HEK293 (cell line): ENCODE data around the gene CISH.

Experiments
- CTCF ChIA-PET: fragments of 350-600 bp; formaldehyde crosslinking; extraction: SDS; loops from one replicate; lab custom pipeline; 2021; ENCODE audit warnings: antibody characterized with exemption; lab: Yijun Ruan, JAX
- POLR2A ChIA-PET: fragments of 300-600 bp; formaldehyde crosslinking; extraction: SDS; loops from one replicate; lab custom pipeline; 2020; ENCODE audit warnings: antibody characterized with exemption, inconsistent platforms; lab: Yijun Ruan, JAX
- H3K27ac ChIP-seq: fragments of 200-500 bp; sonication (Bioruptor generic); 2 replicates; pipeline ENCODE4 v1.5.1; 2014; ENCODE audit warnings: low read depth, low read length, control low read depth, inconsistent platforms; ENCODE audit errors: extremely low read depth
- H3K36me3 ChIP-seq, 2 experiments: fragments of 200-500 bp in 1 of 2; sonication (Bioruptor generic) in 1 of 2; 1 replicate in 1 of 2; 2 replicates in 1 of 2; pipeline ENCODE4 v1.5.1; 2014 to 2017; ENCODE audit warnings: inconsistent platforms in 2 of 2, low read length in 2 of 2; ENCODE audit not compliant: control insufficient read depth in 2 of 2, insufficient read depth in 1 of 2
- H3K4me1 ChIP-seq: fragments of 200-500 bp; sonication (Bioruptor generic); 2 replicates; pipeline ENCODE4 v1.5.1; 2014; ENCODE audit warnings: mild to moderate bottlenecking, low read length, inconsistent platforms; ENCODE audit not compliant: control insufficient read depth, insufficient read depth
- H3K4me3 ChIP-seq: 2 replicates; pipeline ENCODE4 v1.5.1; 2011; ENCODE audit warnings: low read depth, mild to moderate bottlenecking, control low read depth, low read length, moderate library complexity
- H3K9me3 ChIP-seq: fragments of 200-500 bp; sonication (Bioruptor generic); 2 replicates; pipeline ENCODE4 v1.5.1; 2014; ENCODE audit warnings: low read depth, low read length, inconsistent platforms; ENCODE audit not compliant: control insufficient read depth, insufficient read depth
- FEZF1 ChIP-seq: fragments of 450-650 bp; formaldehyde crosslinking; IDR thresholded peaks from 2 replicates; pipeline ENCODE4 v1.5.1; 2016; ENCODE audit warnings: missing biosample characterization, missing genetic modification characterization
- GLIS1 ChIP-seq: fragments of 450-650 bp; formaldehyde crosslinking; IDR thresholded peaks from 2 replicates; pipeline ENCODE4 v1.5.1; 2016; ENCODE audit warnings: missing biosample characterization, missing genetic modification characterization
- HOXC10 ChIP-seq: sonication (generic); formaldehyde crosslinking; IDR thresholded peaks from 2 replicates; pipeline ENCODE4 v1.8.1; 2023; ENCODE audit warnings: mild to moderate bottlenecking, missing genetic modification reagents
- KLF1 ChIP-seq: fragments of 450-650 bp; formaldehyde crosslinking; IDR thresholded peaks from 2 replicates; pipeline ENCODE4 v1.5.1; 2016; ENCODE audit warnings: missing biosample characterization, missing genetic modification characterization
- KLF8 ChIP-seq: fragments of 450-650 bp; formaldehyde crosslinking; IDR thresholded peaks from 2 replicates; pipeline ENCODE4 v1.5.1; 2016; ENCODE audit warnings: missing biosample characterization, missing genetic modification characterization
- ZFHX2 ChIP-seq: fragments of 450-650 bp; formaldehyde crosslinking; conservative IDR thresholded peaks from 2 replicates; pipeline ENCODE4 v1.5.1; 2016; ENCODE audit warnings: missing biosample characterization, missing genetic modification characterization
- ZNF202 ChIP-seq: fragments of 450-650 bp; formaldehyde crosslinking; IDR thresholded peaks from 2 replicates; pipeline ENCODE4 v1.5.1; 2016; ENCODE audit warnings: missing biosample characterization, missing genetic modification characterization, borderline replicate concordance
- ZNF302 ChIP-seq: fragments of 450-650 bp; formaldehyde crosslinking; IDR thresholded peaks from 2 replicates; pipeline ENCODE4 v1.5.1; 2016; ENCODE audit warnings: missing biosample characterization, missing genetic modification characterization, low read depth
- ZNF658 ChIP-seq: fragments of 450-650 bp; formaldehyde crosslinking; IDR thresholded peaks from 2 replicates; pipeline ENCODE4; 2016; ENCODE audit warnings: missing biosample characterization, missing genetic modification characterization
- ZNF660 ChIP-seq: fragments of 450-650 bp; IDR thresholded peaks from 2 replicates; pipeline ENCODE4 v1.5.1; 2018; ENCODE audit warnings: missing biosample characterization, mild to moderate bottlenecking, missing genetic modification characterization
- TF ChIP-seq, protein P1 (sequence below): fragments of 450-650 bp; formaldehyde crosslinking; conservative IDR thresholded peaks from 2 replicates; pipeline ENCODE4 v1.5.1; 2016; ENCODE audit warnings: low read depth, missing biosample characterization, missing genetic modification characterization
- TF ChIP-seq, protein P2 (sequence below): fragments of 450-650 bp; formaldehyde crosslinking; IDR thresholded peaks from 2 replicates; pipeline ENCODE4 v1.5.1; 2016; ENCODE audit warnings: missing biosample characterization, missing genetic modification characterization
- TF ChIP-seq, protein P3 (sequence below): fragments of 450-650 bp; formaldehyde crosslinking; IDR thresholded peaks from 2 replicates; pipeline ENCODE4 v1.5.1; 2016; ENCODE audit warnings: missing biosample characterization, missing genetic modification characterization
- TF ChIP-seq, protein P4 (sequence below): fragments of 450-650 bp; formaldehyde crosslinking; IDR thresholded peaks from 2 replicates; pipeline ENCODE4 v1.5.1; 2017; ENCODE audit warnings: missing biosample characterization, missing genetic modification characterization

Gene CISH

DNA sequence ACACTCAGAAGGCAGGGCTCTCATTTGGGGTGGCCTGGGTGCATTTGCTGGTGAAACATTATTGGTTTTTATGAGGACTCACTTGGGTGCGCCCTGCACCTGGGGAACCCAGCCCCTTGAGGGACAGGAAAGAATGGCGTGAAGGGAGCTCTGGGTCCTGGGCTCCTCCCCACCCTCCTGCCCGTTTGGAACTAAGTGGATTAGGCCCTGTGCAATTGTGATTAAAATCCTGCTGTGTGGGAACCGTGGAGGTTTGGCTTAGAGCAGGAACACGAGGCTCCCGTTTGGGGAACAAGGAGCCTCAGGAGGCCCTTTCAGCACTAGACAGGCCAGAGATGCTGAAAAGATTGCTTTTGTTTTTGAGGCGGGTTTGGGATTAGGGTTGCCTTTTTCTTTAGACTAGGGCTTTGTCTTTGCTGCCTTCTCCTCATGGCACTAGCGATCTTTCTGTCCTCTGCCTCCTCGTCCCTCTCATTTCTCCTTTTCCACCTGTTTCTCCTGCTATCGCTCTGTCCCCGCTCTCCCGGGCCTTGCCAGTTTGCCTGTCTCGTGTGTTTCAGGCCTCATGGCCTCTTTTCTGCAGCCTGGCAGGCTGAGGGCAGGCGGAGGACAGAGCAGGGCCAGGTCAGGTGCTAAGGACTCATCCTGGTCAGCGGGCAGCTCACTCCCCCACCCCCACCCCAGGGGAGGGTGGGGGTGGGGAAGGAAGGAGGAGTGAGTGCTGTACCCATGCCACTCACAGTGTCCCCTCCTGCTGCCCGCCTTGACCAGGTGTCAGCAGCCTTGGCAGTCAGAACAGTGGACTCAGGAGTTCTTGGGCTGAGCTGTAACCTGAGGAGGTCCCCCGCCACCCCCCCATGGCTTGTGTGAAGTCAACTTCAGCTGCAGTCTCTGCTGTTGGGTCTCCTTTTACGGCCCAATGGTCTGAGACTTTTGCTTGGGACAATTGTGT is 13.9 kb upstream of the CISH start (continued):
- TF ChIP-seq ZNF302 (no peak), KLF1 (tag by site-specific recombination) (no peak), GLIS1 (no peak), HOXC10 (CRISPR knock-in tag) (no peak)
- TF ChIP-seq, protein P1, sequence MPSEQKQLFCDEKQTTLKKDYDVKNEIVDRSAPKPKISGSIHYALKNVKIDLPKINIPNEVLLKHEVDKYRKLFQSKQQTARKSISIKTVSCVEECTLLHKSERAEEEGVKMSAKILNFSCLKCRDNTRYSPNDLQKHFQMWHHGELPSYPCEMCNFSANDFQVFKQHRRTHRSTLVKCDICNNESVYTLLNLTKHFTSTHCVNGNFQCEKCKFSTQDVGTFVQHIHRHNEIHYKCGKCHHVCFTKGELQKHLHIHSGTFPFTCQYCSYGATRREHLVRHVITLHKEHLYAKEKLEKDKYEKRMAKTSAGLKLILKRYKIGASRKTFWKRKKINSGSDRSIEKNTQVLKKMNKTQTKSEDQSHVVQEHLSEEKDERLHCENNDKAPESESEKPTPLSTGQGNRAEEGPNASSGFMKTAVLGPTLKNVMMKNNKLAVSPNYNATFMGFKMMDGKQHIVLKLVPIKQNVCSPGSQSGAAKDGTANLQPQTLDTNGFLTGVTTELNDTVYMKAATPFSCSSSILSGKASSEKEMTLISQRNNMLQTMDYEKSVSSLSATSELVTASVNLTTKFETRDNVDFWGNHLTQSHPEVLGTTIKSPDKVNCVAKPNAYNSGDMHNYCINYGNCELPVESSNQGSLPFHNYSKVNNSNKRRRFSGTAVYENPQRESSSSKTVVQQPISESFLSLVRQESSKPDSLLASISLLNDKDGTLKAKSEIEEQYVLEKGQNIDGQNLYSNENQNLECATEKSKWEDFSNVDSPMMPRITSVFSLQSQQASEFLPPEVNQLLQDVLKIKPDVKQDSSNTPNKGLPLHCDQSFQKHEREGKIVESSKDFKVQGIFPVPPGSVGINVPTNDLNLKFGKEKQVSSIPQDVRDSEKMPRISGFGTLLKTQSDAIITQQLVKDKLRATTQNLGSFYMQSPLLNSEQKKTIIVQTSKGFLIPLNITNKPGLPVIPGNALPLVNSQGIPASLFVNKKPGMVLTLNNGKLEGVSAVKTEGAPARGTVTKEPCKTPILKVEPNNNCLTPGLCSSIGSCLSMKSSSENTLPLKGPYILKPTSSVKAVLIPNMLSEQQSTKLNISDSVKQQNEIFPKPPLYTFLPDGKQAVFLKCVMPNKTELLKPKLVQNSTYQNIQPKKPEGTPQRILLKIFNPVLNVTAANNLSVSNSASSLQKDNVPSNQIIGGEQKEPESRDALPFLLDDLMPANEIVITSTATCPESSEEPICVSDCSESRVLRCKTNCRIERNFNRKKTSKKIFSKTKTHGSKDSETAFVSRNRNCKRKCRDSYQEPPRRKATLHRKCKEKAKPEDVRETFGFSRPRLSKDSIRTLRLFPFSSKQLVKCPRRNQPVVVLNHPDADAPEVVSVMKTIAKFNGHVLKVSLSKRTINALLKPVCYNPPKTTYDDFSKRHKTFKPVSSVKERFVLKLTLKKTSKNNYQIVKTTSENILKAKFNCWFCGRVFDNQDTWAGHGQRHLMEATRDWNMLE (tag by site-specific recombination): no peak

DNA sequence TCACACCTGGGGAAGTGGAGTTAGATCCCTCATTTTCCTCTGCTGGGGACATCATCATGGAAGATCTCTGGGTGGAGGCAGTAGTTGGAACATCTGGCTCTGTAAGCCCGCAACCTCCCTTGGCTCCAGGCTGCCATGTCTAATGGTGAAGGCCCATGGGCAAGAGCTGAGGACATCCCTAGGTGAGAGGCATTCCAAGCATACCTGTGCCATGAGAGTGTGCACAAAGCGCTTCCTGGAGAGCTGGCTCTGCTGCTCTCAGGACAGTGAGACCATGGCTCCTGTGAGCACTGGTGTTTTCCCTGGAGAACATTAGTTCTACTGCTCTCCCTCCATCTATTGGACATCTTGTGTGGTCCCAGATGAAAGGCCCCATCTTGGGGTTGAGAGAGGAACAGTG is 13.1 kb upstream of the CISH start:
- POLR2A ChIA-PET: no interaction called here
- no peak overlapping the region for H3K4me3 ChIP-seq
- TF ChIP-seq KLF8 (tag by site-specific recombination) (no peak), ZNF660 (tag by site-specific recombination) (no peak), ZNF658 (tag by site-specific recombination) (no peak), ZNF202 (tag by site-specific recombination) (no peak)
- TF ChIP-seq, protein P2, sequence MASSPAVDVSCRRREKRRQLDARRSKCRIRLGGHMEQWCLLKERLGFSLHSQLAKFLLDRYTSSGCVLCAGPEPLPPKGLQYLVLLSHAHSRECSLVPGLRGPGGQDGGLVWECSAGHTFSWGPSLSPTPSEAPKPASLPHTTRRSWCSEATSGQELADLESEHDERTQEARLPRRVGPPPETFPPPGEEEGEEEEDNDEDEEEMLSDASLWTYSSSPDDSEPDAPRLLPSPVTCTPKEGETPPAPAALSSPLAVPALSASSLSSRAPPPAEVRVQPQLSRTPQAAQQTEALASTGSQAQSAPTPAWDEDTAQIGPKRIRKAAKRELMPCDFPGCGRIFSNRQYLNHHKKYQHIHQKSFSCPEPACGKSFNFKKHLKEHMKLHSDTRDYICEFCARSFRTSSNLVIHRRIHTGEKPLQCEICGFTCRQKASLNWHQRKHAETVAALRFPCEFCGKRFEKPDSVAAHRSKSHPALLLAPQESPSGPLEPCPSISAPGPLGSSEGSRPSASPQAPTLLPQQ (tag by site-specific recombination): no peak
- TF ChIP-seq, protein P3, sequence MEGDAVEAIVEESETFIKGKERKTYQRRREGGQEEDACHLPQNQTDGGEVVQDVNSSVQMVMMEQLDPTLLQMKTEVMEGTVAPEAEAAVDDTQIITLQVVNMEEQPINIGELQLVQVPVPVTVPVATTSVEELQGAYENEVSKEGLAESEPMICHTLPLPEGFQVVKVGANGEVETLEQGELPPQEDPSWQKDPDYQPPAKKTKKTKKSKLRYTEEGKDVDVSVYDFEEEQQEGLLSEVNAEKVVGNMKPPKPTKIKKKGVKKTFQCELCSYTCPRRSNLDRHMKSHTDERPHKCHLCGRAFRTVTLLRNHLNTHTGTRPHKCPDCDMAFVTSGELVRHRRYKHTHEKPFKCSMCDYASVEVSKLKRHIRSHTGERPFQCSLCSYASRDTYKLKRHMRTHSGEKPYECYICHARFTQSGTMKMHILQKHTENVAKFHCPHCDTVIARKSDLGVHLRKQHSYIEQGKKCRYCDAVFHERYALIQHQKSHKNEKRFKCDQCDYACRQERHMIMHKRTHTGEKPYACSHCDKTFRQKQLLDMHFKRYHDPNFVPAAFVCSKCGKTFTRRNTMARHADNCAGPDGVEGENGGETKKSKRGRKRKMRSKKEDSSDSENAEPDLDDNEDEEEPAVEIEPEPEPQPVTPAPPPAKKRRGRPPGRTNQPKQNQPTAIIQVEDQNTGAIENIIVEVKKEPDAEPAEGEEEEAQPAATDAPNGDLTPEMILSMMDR: no peak
- TF ChIP-seq, all 188 proteins: peak for 0
- Histone ChIP-seq H3K36me3 (peaks cover 0 to 34% of the 10 kb centered on the region in 2 experiments; a peak in 1 of 3 replicates), H3K4me1 (no peaks in the 10 kb centered on the region), H3K9me3 (no peaks in the 10 kb centered on the region), H3K27ac (no peak overlapping the region)
- CTCF ChIA-PET: interaction anchor here (1.8 kb wide), 1 partner anchor 28 kb away, joined by 7 read pairs; no protein-coding TSS in a partner anchor

DNA sequence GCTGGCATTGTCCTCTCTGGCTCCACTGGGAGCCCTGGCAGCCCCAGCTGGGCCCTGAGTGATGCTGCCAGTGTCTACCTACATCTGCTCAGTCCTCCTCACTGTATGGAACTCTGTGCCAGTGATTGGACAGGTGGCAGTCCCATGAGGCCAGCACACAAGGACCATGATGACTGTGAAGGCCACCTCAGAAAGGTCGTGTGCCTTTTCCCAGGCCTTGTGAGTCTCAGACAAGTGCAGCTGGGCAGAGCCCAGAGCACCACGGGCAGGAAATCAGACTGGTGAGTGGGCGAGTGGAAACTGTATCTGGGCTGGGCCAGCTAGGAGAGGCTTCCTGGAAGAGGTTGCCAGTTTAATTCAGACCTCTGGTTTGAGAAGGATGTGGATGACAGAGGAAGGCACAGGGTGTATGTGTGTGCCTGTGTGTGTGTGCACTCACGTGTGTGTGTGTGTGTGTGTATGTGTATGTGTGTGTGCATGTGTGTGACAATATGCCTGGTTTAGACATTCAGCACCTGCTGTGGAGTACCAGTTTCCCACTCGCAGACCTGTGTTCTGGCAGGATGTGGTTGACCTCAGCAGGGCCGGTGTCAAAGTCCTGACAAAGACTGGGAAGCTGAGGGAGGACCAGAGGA is 12.4 kb upstream of the CISH start:
- no peak overlapping the region for H3K27ac ChIP-seq
- CTCF ChIA-PET: interaction anchor here (1.2 to 1.8 kb wide), 3 partner anchors 29 to 52 kb away, joined by 5 to 7 read pairs (median 6); no protein-coding TSS in a partner anchor
- no peak for TF ChIP-seq FEZF1 (tag by site-specific recombination)
- TF ChIP-seq ZFHX2: peak; percentile 55
- TF ChIP-seq, protein P4, sequence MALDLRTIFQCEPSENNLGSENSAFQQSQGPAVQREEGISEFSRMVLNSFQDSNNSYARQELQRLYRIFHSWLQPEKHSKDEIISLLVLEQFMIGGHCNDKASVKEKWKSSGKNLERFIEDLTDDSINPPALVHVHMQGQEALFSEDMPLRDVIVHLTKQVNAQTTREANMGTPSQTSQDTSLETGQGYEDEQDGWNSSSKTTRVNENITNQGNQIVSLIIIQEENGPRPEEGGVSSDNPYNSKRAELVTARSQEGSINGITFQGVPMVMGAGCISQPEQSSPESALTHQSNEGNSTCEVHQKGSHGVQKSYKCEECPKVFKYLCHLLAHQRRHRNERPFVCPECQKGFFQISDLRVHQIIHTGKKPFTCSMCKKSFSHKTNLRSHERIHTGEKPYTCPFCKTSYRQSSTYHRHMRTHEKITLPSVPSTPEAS: peak; percentile 95
- no peak overlapping the region for H3K4me3 ChIP-seq
- POLR2A ChIA-PET: no interaction called here
- peaks cover 0 to 34% of the 10 kb centered on the region in 2 experiments; a peak in 1 of 3 replicates for H3K36me3 ChIP-seq
- no peaks in the 10 kb centered on the region for H3K4me1 ChIP-seq
- no peaks in the 10 kb centered on the region for H3K9me3 ChIP-seq
